Measurements from ENCODE around the gene VPS51. TPM values are rescaled to one million over a fixed set of nuclear protein-coding genes. Genes with fewer than 3 reads are reported as not detected.
A peak's percentile ranks its signal among the peaks of the same experiment; 100 is the strongest.

Gene VPS51
- total and polyA plus RNA-seq, 2 of the 13 experiments (the other 11 are each of a cell fraction or from before 2014, with no cell fraction given): 76.3 to 90.6 TPM

GRCh38 chr11:65095974-65096806, at the start of gene VPS51 (continued):
- TF ChIP-seq ZNF317 (CRISPR knock-in tag; IDR thresholded peaks at IDR 0.05) (peak; percentile 63; the same call in 1 of the 2 replicates), ZNF256 (CRISPR knock-in tag; conservative IDR thresholded peaks at IDR 0.05) (no peak), ZNF713 (CRISPR knock-in tag; IDR thresholded peaks at IDR 0.05) (no peak), ZNF75D (CRISPR knock-in tag; IDR thresholded peaks at IDR 0.05; ENCODE audit: borderline replicate concordance) (no peak; the same call in 1 of the 2 replicates), ZSCAN30 (CRISPR knock-in tag; IDR thresholded peaks at IDR 0.05) (peak; percentile 94), ZNF781 (CRISPR knock-in tag; IDR thresholded peaks at IDR 0.05; ENCODE audit: borderline replicate concordance, not compliant biosample characterization) (peak; percentile 67), MAX (IDR thresholded peaks at IDR 0.05) (peak; percentile 81), ZNF670 (CRISPR knock-in tag; IDR thresholded peaks at IDR 0.05; ENCODE audit: borderline replicate concordance) (peak; percentile 96), ZBTB10 (CRISPR knock-in tag; IDR thresholded peaks at IDR 0.05; ENCODE audit: borderline replicate concordance) (no peak), HNRNPUL1 (IDR thresholded peaks at IDR 0.05; ENCODE audit: low read depth, low read length) (no peak), RBAK (CRISPR knock-in tag; IDR thresholded peaks at IDR 0.05) (no peak), MEIS1 (CRISPR knock-in tag; IDR thresholded peaks at IDR 0.05; ENCODE audit: borderline replicate concordance) (peak; percentile 60; the same call in 1 of the 2 replicates), NCOA5 (CRISPR knock-in tag; IDR thresholded peaks at IDR 0.05) (no peak; the same call in 1 of the 2 replicates), GPBP1L1 (CRISPR knock-in tag; IDR thresholded peaks at IDR 0.05) (no peak), KLF6 (CRISPR knock-in tag; IDR thresholded peaks at IDR 0.05) (peak; percentile 78; the same call in 1 of the 2 replicates), ZSCAN9 (CRISPR knock-in tag; IDR thresholded peaks at IDR 0.05; ENCODE audit: borderline replicate concordance) (no peak), CC2D1A (CRISPR knock-in tag; IDR thresholded peaks at IDR 0.05) (no peak), POLR2AphosphoS2 (IDR thresholded peaks at IDR 0.05; ENCODE audit: low read depth, low read length) (peak; percentile 66; the same call in 1 of the 2 replicates), ZNF136 (CRISPR knock-in tag; IDR thresholded peaks at IDR 0.05; ENCODE audit: low read depth) (no peak), PREB (CRISPR knock-in tag; IDR thresholded peaks at IDR 0.05) (no peak), ZNF20 (CRISPR knock-in tag; IDR thresholded peaks at IDR 0.05) (no peak), ZNF572 (CRISPR knock-in tag; IDR thresholded peaks at IDR 0.05) (no peak), KLF15 (CRISPR knock-in tag; IDR thresholded peaks at IDR 0.05; ENCODE audit: borderline replicate concordance) (peak; percentile 79; the same call in 1 of the 2 replicates), PHF5A (CRISPR knock-in tag; IDR thresholded peaks at IDR 0.05; ENCODE audit: low read depth, unreplicated experiment) (peak; percentile 73), TMF1 (CRISPR knock-in tag; IDR thresholded peaks at IDR 0.05; ENCODE audit: low read depth) (no peak), ZNF335 (CRISPR knock-in tag; IDR thresholded peaks at IDR 0.05) (peak; percentile 52; the same call in 1 of the 2 replicates)
